ELF-1 (cell line): ENCODE measurements around the gene CTRB1.

ENCODE experiments used
- DNase-seq: peaks from one replicate; pipeline ENCODE4 v3.0.0-alpha.2; 2016; ENCODE audit warnings: low read depth, low spot score

The CTRB1 gene

GRCh38 chr16:75225678-75226515 is 7.1 kb downstream of the CTRB1 start:
- no peak for DNase-seq

- DNase-seq = no peak
Observed at GRCh38 chr16:75226550-75227360, 8.0 kb downstream of the CTRB1 start.

GRCh38 chr16:75227361-75228142 is 8.8 kb downstream of the CTRB1 start:
- no peak for DNase-seq

- no peak for DNase-seq
Observed at GRCh38 chr16:75228143-75228976, 9.6 kb downstream of the CTRB1 start.

GRCh38 chr16:75229172-75230031 is 10.6 kb downstream of the CTRB1 start:
- DNase-seq = no peak

- no peak for DNase-seq
Observed at GRCh38 chr16:75230471-75231110, 11.8 kb downstream of the CTRB1 start.

GRCh38 chr16:75231570-75231969 is 12.8 kb downstream of the CTRB1 start:
- no peak for DNase-seq

- no peak for DNase-seq
Observed at GRCh38 chr16:75233611-75233938, 14.8 kb downstream of the CTRB1 start.

- no peak for DNase-seq
Observed at GRCh38 chr16:75234856-75235696, 16.3 kb downstream of the CTRB1 start.

- DNase-seq = no peak
Observed at GRCh38 chr16:75235721-75236193, 17.0 kb downstream of the CTRB1 start.

GRCh38 chr16:75236232-75236631 is 17.4 kb downstream of the CTRB1 start:
- DNase-seq = no peak

- no peak for DNase-seq
Observed at GRCh38 chr16:75236736-75237397, 18.1 kb downstream of the CTRB1 start.

GRCh38 chr16:75237398-75238131 is 18.8 kb downstream of the CTRB1 start:
- DNase-seq = no peak

- peak; percentile 43 for DNase-seq
Observed at GRCh38 chr16:75238132-75238852, 19.5 kb downstream of the CTRB1 start.

- DNase-seq = no peak
Observed at GRCh38 chr16:75238853-75239541, 20.2 kb downstream of the CTRB1 start.

GRCh38 chr16:75239542-75240122 is 20.8 kb downstream of the CTRB1 start:
- DNase-seq = no peak
